ENCODE results near the gene SNRNP40.
"Not testable (repeated sequence)": the region's sequence is repeated elsewhere in the genome, so short reads cannot be mapped to it uniquely, and the experiment has no call there.

Gene SNRNP40

GRCh38 chr1:31282426-31282825 is 14.2 kb downstream of the SNRNP40 start:
- not testable (repeated sequence) for DNase-seq (ENCODE audit: low read depth)

- no peak for DNase-seq (ENCODE audit: low read depth)
Measured at GRCh38 chr1:31273619-31274018, 23.0 kb downstream of the SNRNP40 start.

GRCh38 chr1:31272369-31272768 is 24.2 kb downstream of the SNRNP40 start:
- no peak for DNase-seq (ENCODE audit: low read depth)

- DNase-seq (ENCODE audit: low read depth), result no peak
Measured at GRCh38 chr1:31266547-31266946, 30.0 kb downstream of the SNRNP40 start.

- no peak for DNase-seq (ENCODE audit: low read depth)
Measured at GRCh38 chr1:31264790-31265386, 31.7 kb downstream of the SNRNP40 start.

- DNase-seq (ENCODE audit: low read depth), result no peak
Measured at GRCh38 chr1:31263408-31263807, 33.2 kb downstream of the SNRNP40 start.

GRCh38 chr1:31262393-31262792 is 34.2 kb downstream of the SNRNP40 start:
- not testable (repeated sequence) for DNase-seq (ENCODE audit: low read depth)

- no peak for DNase-seq (ENCODE audit: low read depth)
Measured at GRCh38 chr1:31261916-31262315, 34.7 kb downstream of the SNRNP40 start.

GRCh38 chr1:31259746-31260145 is 36.8 kb downstream of the SNRNP40 start:
- DNase-seq (ENCODE audit: low read depth), result no peak

- no peak for DNase-seq (ENCODE audit: low read depth)
Measured at GRCh38 chr1:31258581-31258980, 38.0 kb downstream of the SNRNP40 start.

- DNase-seq (ENCODE audit: low read depth), result no peak
Measured at GRCh38 chr1:31257213-31257612, 39.4 kb downstream of the SNRNP40 start.

- DNase-seq (ENCODE audit: low read depth), result no peak
Measured at GRCh38 chr1:31249854-31250253, 46.7 kb downstream of the SNRNP40 start.

- DNase-seq (ENCODE audit: low read depth), result no peak
Measured at GRCh38 chr1:31248276-31248675, 48.3 kb downstream of the SNRNP40 start.

GRCh38 chr1:31244326-31244725 is 52.3 kb downstream of the SNRNP40 start:
- no peak for DNase-seq (ENCODE audit: low read depth)

- no peak for DNase-seq (ENCODE audit: low read depth)
Measured at GRCh38 chr1:31243501-31244286, 52.9 kb downstream of the SNRNP40 start.

GRCh38 chr1:31241321-31241720 is 55.3 kb downstream of the SNRNP40 start:
- no peak for DNase-seq (ENCODE audit: low read depth)

- DNase-seq (ENCODE audit: low read depth), result no peak
Measured at GRCh38 chr1:31239653-31240241, 56.8 kb downstream of the SNRNP40 start, which contains the start of gene NKAIN1. Gene NKAIN1, minus strand, starts transcription at chr1:31239887. Its CDS starts 340 bp downstream, at chr1:31239547.

- no peak for DNase-seq (ENCODE audit: low read depth)
Measured at GRCh38 chr1:31238986-31239613, 57.5 kb downstream of the SNRNP40 start.

GRCh38 chr1:31238612-31238985 is 58.0 kb downstream of the SNRNP40 start:
- no peak for DNase-seq (ENCODE audit: low read depth)

- DNase-seq (ENCODE audit: low read depth), result no peak
Measured at GRCh38 chr1:31234870-31235269, 61.7 kb downstream of the SNRNP40 start.

- no peak for DNase-seq (ENCODE audit: low read depth)
Measured at GRCh38 chr1:31234123-31234708, 62.4 kb downstream of the SNRNP40 start.

GRCh38 chr1:31232689-31233088 is 63.9 kb downstream of the SNRNP40 start:
- DNase-seq (ENCODE audit: low read depth), result no peak

Data from activated T-helper 9 cell treated with anti-CD3 and anti-CD28 coated beads, Interleukin-2, amount 50 U/mL, for 16 hours (primary cell).